HG02623 (cell line): ENCODE results near the gene NACC2.
"Not testable (repeated sequence)": the region's sequence is repeated elsewhere in the genome, so short reads cannot be mapped to it uniquely, and the experiment has no call there.

Experiments
- ATAC-seq: cut with Tn5 transposase; IDR thresholded peaks from one replicate; pipeline ENCODE4 v1.9.1; 2021; ENCODE audit warnings: moderate library complexity; ENCODE audit not compliant: unreplicated experiment

NACC2 gene

GRCh38 chr9:136112541-136112940 is 17.5 kb upstream of the NACC2 start:
- no peak for ATAC-seq

- ATAC-seq = no peak
Measured at GRCh38 chr9:136111910-136112309, 16.8 kb upstream of the NACC2 start.

- ATAC-seq = no peak
Measured at GRCh38 chr9:136111190-136111589, 16.1 kb upstream of the NACC2 start.

GRCh38 chr9:136110082-136111061 is 15.3 kb upstream of the NACC2 start:
- ATAC-seq = no peak

GRCh38 chr9:136109351-136110081 is 14.4 kb upstream of the NACC2 start:
- peak; percentile 67 for ATAC-seq

- no peak for ATAC-seq
Measured at GRCh38 chr9:136108648-136109266, 13.7 kb upstream of the NACC2 start.

GRCh38 chr9:136107953-136108647 is 13.0 kb upstream of the NACC2 start:
- no peak for ATAC-seq

GRCh38 chr9:136107155-136107952 is 12.3 kb upstream of the NACC2 start:
- ATAC-seq = no peak

GRCh38 chr9:136105398-136106135 is 10.5 kb upstream of the NACC2 start:
- ATAC-seq = no peak

- ATAC-seq = no peak
Measured at GRCh38 chr9:136104916-136105315, 9.8 kb upstream of the NACC2 start.

GRCh38 chr9:136104488-136104800 is 9.4 kb upstream of the NACC2 start:
- ATAC-seq = no peak

GRCh38 chr9:136103651-136104487 is 8.8 kb upstream of the NACC2 start:
- no peak for ATAC-seq

GRCh38 chr9:136101615-136102074 is 6.6 kb upstream of the NACC2 start:
- ATAC-seq = not testable (repeated sequence)

GRCh38 chr9:136100700-136101614 is 5.9 kb upstream of the NACC2 start:
- ATAC-seq = no peak

GRCh38 chr9:136099542-136099941 is 4.5 kb upstream of the NACC2 start:
- no peak for ATAC-seq

- no peak for ATAC-seq
Measured at GRCh38 chr9:136098844-136099243, 3.8 kb upstream of the NACC2 start.

GRCh38 chr9:136098210-136098609 is 3.1 kb upstream of the NACC2 start:
- ATAC-seq = no peak
